ENCODE results near the gene RNU1-3.
"Not testable (repeated sequence)": the region's sequence is repeated elsewhere in the genome, so short reads cannot be mapped to it uniquely, and the experiment has no call there.

- not testable (repeated sequence) for TF ChIP-seq CTCF (IDR thresholded peaks at IDR 0.05; ENCODE audit: low read depth, low read length); EZH2phosphoT487 (IDR thresholded peaks at IDR 0.05; ENCODE audit: low read depth)
These were observed 34.5 kb downstream of the RNU1-3 start for GRCh38 chr1:16632044-16632850.
